ENCODE data around the gene SCAMP5. TPM values are rescaled to one million over a fixed set of nuclear protein-coding genes. Genes with fewer than 3 reads are reported as not detected.

SCAMP5 gene
- total RNA-seq, 4 donors from 2014 or later, result 0.47 TPM; not detected in 3

GRCh38 chr15:74955017-74955416 lies 40.3 kb upstream of the SCAMP5 start:
- ATAC-seq, result no peak
- H3K4me3 ChIP-seq, result no peak overlapping the region

GRCh38 chr15:74955796-74956647 lies 39.3 kb upstream of the SCAMP5 start:
- peak overlapping the region; percentile 67 to 74 (median 72) for H3K27ac ChIP-seq
- H3K27me3 ChIP-seq, result peaks cover 46 to 50% (median 49%) of the 10 kb centered on the region in 3 donors
- DNase-seq (peak; percentile 52 to 59), ATAC-seq (peak; percentile 21 to 52)
- intact Hi-C loops (cut with DNase I; ENCODE audit: low total_unique reads), result loop anchor here (1.0 to 2.0 kb wide), 4 partner anchors 17 to 248 kb away; partner anchors contain the start of genes COX5A, PPCDC and SCAMP2
- peak overlapping the region; percentile 58 to 76 (median 68) for H3K4me3 ChIP-seq
- in situ Hi-C loops (cut with MboI; ENCODE audit: low sequenced_read_pairs in 4 of 4), result no loop called here
- TF ChIP-seq POLR2A (IDR thresholded peaks at IDR 0.05), result no peak
- TF ChIP-seq CTCF (IDR thresholded peaks at IDR 0.05 in 4 of 5, conservative IDR thresholded peaks at IDR 0.05 in 1 of 5), result peak in 3 of 5 experiments; percentile 43 to 45 (median 44)
- no peaks in the 10 kb centered on the region for H3K9me3 ChIP-seq
- no peaks in the 10 kb centered on the region for H3K36me3 ChIP-seq
- H3K4me1 ChIP-seq, result peaks cover 15 to 25% of the 10 kb centered on the region in 2 donors

More at GRCh38 chr15:74955017-74955416, 40.3 kb upstream of the SCAMP5 start:
- no peak for DNase-seq
- in situ Hi-C loops (cut with MboI; ENCODE audit: low sequenced_read_pairs in 4 of 4) (no loop called here), intact Hi-C loops (cut with DNase I; ENCODE audit: low total_unique reads) (no loop called here)
- H3K9me3 ChIP-seq, result no peaks in the 10 kb centered on the region
- no peaks in the 10 kb centered on the region for H3K36me3 ChIP-seq
- TF ChIP-seq CTCF (IDR thresholded peaks at IDR 0.05 in 4 of 5, conservative IDR thresholded peaks at IDR 0.05 in 1 of 5), result no peak
- TF ChIP-seq POLR2A (IDR thresholded peaks at IDR 0.05), result no peak
- H3K27ac ChIP-seq, result no peak overlapping the region
- H3K4me1 ChIP-seq, result peaks cover 15 to 25% of the 10 kb centered on the region in 2 donors
- peaks cover 42 to 49% (median 46%) of the 10 kb centered on the region in 3 donors for H3K27me3 ChIP-seq

GRCh38 chr15:74956648-74957475 lies 38.5 kb upstream of the SCAMP5 start, which contains the start of gene RPP25:
RPP25 (minus strand) TSS chr15:74956772; CDS start chr15:74956583, 189 bp downstream.
- Histone ChIP-seq H3K27me3 (peaks cover 46 to 50% (median 49%) of the 10 kb centered on the region in 3 donors), H3K4me1 (peaks cover 15 to 25% of the 10 kb centered on the region in 2 donors), H3K4me3 (peak within 1 kb of the TSS; percentile 58 to 76 (median 68)), H3K9me3 (no peaks in the 10 kb centered on the region), H3K27ac (peak within 1 kb of the TSS; percentile 67 to 74 (median 72)), H3K36me3 (no peaks in the 10 kb centered on the region)
- in situ Hi-C loops (cut with MboI; ENCODE audit: low sequenced_read_pairs in 4 of 4), result no loop called here
- peak; percentile 44 to 53 for DNase-seq
- intact Hi-C loops (cut with DNase I; ENCODE audit: low total_unique reads), result loop anchor here (1.0 to 2.0 kb wide), 4 partner anchors 18 to 247 kb away; partner anchors contain the start of genes COX5A, PPCDC and SCAMP2
- peak; percentile 83 to 87 for ATAC-seq
- TF ChIP-seq CTCF (IDR thresholded peaks at IDR 0.05 in 4 of 5, conservative IDR thresholded peaks at IDR 0.05 in 1 of 5) (no peak), POLR2A (IDR thresholded peaks at IDR 0.05) (peak; percentile 54 to 75)

GRCh38 chr15:74957476-74958035 lies 37.8 kb upstream of the SCAMP5 start:
- H3K27me3 ChIP-seq, result peaks cover 46 to 50% (median 49%) of the 10 kb centered on the region in 3 donors
- peaks cover 15 to 25% of the 10 kb centered on the region in 2 donors for H3K4me1 ChIP-seq
- H3K27ac ChIP-seq, result peak overlapping the region; percentile 67 to 74 (median 72)
- H3K4me3 ChIP-seq, result peak overlapping the region; percentile 58 to 76 (median 68)
- no peaks in the 10 kb centered on the region for H3K9me3 ChIP-seq
- in situ Hi-C loops (cut with MboI; ENCODE audit: low sequenced_read_pairs in 4 of 4), result no loop called here
- no peak for DNase-seq
- no peaks in the 10 kb centered on the region for H3K36me3 ChIP-seq
- TF ChIP-seq POLR2A (IDR thresholded peaks at IDR 0.05) (no peak), CTCF (IDR thresholded peaks at IDR 0.05 in 4 of 5, conservative IDR thresholded peaks at IDR 0.05 in 1 of 5) (no peak)
- no peak for ATAC-seq
- intact Hi-C loops (cut with DNase I; ENCODE audit: low total_unique reads), result loop anchor here (2.0 kb wide), 2 partner anchors 19 to 65 kb away; partner anchors contain the start of genes COX5A and PPCDC
